Ovary (tissue), 3 donors: ENCODE measurements around the gene TMIE.

Experiments used
- CTCF ChIP-seq, 3 donors: fragments of 450-650 bp in 2 of 3; fragments of 200-600 bp in 1 of 3; IDR thresholded peaks; one replicate each; pipeline versions ENCODE4 v1.5.1 to v1.8.0; 2016 to 2022; ENCODE audit warnings: antibody characterized with exemption in 3 of 3, mild to moderate bottlenecking in 1 of 3
- POLR2A ChIP-seq: fragments of 450-650 bp; IDR thresholded peaks from one replicate; pipeline ENCODE4 v1.6.1; 2017; ENCODE audit warnings: antibody characterized with exemption, mild to moderate bottlenecking, moderate library complexity
- donor health status: DM: no; HTN: no; CAD: no.

GRCh38 chr3:46705751-46706552, 4.8 kb downstream of the TMIE start:
- TF ChIP-seq CTCF (IDR thresholded peaks at IDR 0.05) (no peak), POLR2A (no peak)
